Adrenal gland (tissue), 12 donors: Measurements from ENCODE around the gene PSORS1C1. TPM values are rescaled to one million over a fixed set of nuclear protein-coding genes. Genes with fewer than 3 reads are reported as not detected.

Source experiments
- DNase-seq, 7 donors: peaks; one replicate each; pipeline ENCODE4 v3.0.0-alpha.2; 2019 to 2020
- H3K27ac ChIP-seq, 5 donors: fragments of 200-600 bp; sonication (generic) in 4 of 5; 1 replicate in 3 of 5; 2 replicates in 2 of 5; pipeline versions ENCODE4 v1.5.1 to v1.8.0; 2016 to 2020; ENCODE audit warnings: mild to moderate bottlenecking in 1 of 5
- H3K27me3 ChIP-seq: fragments of 200-600 bp; 2 replicates; pipeline ENCODE4 v1.8.0; 2021
- H3K36me3 ChIP-seq, 2 donors: fragments of 200-600 bp; replicated peaks in 1 of 2; 1 replicate in 1 of 2; 2 replicates in 1 of 2; pipeline versions ENCODE4 v1.5.1 to v1.8.0; 2018 to 2022
- H3K4me1 ChIP-seq, 2 donors: fragments of 200-600 bp; replicated peaks in 1 of 2; 1 replicate in 1 of 2; 2 replicates in 1 of 2; pipeline versions ENCODE4 v1.5.1 to v1.8.0; 2018 to 2021
- H3K4me3 ChIP-seq, 4 donors: fragments of 200-600 bp; sonication (generic) in 3 of 4; one replicate each; pipeline ENCODE4 v1.5.1; 2016 to 2018
- H3K9me3 ChIP-seq, 3 donors: fragments of 200-600 bp; sonication (generic) in 1 of 3; replicated peaks in 1 of 3; 1 replicate in 2 of 3; 2 replicates in 1 of 3; pipeline versions ENCODE4 v1.5.1 to v1.8.0; 2016 to 2021
- POLR2A ChIP-seq, 2 donors: fragments of 450-650 bp; IDR thresholded peaks; one replicate each; pipeline ENCODE4 v1.6.1; 2017; ENCODE audit warnings: antibody characterized with exemption in 2 of 2, mild to moderate bottlenecking in 2 of 2, moderate library complexity in 1 of 2
- WGBS, 4 donors: extraction: QIAGEN DNeasy Blood & Tissue Kit in 2 of 4; methylation state at CpG; one replicate each; pipeline versions ENCODE4 v1.1.5 to v1.1.7; 2013 to 2017; 5-methylcytosine and 5-hydroxymethylcytosine counted together
- intact Hi-C, 2 donors: fragments of 100-400 bp; cut with DNase I; formaldehyde crosslinking; loops; one replicate each; pipeline versions ENCODE4 v1.14.1 to v1.15.0; 2022 to 2023
- polyA plus RNA-seq, 3 donors: library from polyadenylated mRNA; stranded (reverse); fragments of 200-250 nt in 2 of 3; fragments of 350-450 nt in 1 of 3; fragmentation: Illumina TruSeq in 1 of 3; extraction: RNeasy Lipid Tissue Mini Kit (QIAGEN cat#74804) in 1 of 3; gene quantifications; one replicate each; pipeline ENCODE4 v1.2.3, GENCODE V29; 2013 to 2014
- total RNA-seq, 9 donors: library from RNA; depleted of rRNA in 4 of 9; stranded (reverse); fragments of >200 nt in 4 of 9; fragments of 120-200 nt in 1 of 9; fragmentation: NEBNext Ultra II Directional in 1 of 9; extraction: Animal tissue kit (Norgen Biotek cat#: 25700) in 1 of 9; gene quantifications; one replicate each; pipeline versions ENCODE4 v1.1.0 to v1.2.4, GENCODE V29; 2013 to 2023
- TF ChIP-seq, protein P1 (sequence below), 6 experiments: fragments of 450-650 bp in 4 of 6; fragments of 200-600 bp in 2 of 6; sonication (generic) in 1 of 6; IDR thresholded peaks; 1 replicate in 5 of 6; 2 replicates in 1 of 6; pipeline versions ENCODE4 v1.5.1 to v1.8.0; 2016 to 2021; ENCODE audit warnings: antibody characterized with exemption in 6 of 6, mild to moderate bottlenecking in 2 of 6, moderate library complexity in 1 of 6
- donor health status: healthy with polysubstance abuse.
- donor health status: Bipolar disorder and iron deficiency.
- donor health status: DM: yes; HTN: yes; CAD: no.
- donor health status: DM: no; HTN: no; CAD: no.
- donor health status: DM: no; HTN: no; CAD: no.
- donor health status: DM: yes; HTN: yes; CAD: no.

PSORS1C1 gene
- total and polyA plus RNA-seq, 12 donors, result 0.06 to 5.1 (median 0.61) TPM

DNA sequence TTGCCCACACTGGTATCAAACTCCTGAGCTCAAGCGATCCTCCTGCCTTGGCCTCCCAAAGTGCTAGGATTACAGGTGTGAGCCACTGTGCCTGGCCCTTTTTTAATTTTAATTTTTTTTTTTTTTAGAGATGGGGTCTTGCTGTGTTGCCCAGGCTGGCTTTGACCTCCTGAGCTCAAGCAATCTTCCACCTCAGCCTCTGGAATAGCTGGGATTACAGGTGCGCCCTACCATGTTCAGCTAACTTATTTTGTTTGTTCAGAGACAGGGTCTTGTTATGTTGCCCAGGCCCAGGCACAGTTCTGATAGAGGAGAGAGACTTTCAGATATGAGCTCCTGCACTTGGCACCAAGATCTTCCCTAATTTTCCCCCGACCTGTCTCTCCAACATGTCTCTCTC, 16.2 kb downstream of the PSORS1C1 start:
- Histone ChIP-seq H3K36me3 (no peaks in the 10 kb centered on the region), H3K4me1 (no peaks in the 10 kb centered on the region), H3K9me3 (no peaks in the 10 kb centered on the region), H3K27me3 (no peaks in the 10 kb centered on the region), H3K4me3 (no peak overlapping the region), H3K27ac (no peak overlapping the region)
- no peak for DNase-seq
- WGBS, 4 donors, result 86 to 92% (median 88%) methylated on average over 3 of the region's 3 CpGs
- intact Hi-C loops, result no loop called here
- no peak for TF ChIP-seq POLR2A (IDR thresholded peaks at IDR 0.05)
- TF ChIP-seq, protein P1, sequence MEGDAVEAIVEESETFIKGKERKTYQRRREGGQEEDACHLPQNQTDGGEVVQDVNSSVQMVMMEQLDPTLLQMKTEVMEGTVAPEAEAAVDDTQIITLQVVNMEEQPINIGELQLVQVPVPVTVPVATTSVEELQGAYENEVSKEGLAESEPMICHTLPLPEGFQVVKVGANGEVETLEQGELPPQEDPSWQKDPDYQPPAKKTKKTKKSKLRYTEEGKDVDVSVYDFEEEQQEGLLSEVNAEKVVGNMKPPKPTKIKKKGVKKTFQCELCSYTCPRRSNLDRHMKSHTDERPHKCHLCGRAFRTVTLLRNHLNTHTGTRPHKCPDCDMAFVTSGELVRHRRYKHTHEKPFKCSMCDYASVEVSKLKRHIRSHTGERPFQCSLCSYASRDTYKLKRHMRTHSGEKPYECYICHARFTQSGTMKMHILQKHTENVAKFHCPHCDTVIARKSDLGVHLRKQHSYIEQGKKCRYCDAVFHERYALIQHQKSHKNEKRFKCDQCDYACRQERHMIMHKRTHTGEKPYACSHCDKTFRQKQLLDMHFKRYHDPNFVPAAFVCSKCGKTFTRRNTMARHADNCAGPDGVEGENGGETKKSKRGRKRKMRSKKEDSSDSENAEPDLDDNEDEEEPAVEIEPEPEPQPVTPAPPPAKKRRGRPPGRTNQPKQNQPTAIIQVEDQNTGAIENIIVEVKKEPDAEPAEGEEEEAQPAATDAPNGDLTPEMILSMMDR (IDR thresholded peaks at IDR 0.05), result no peak

DNA sequence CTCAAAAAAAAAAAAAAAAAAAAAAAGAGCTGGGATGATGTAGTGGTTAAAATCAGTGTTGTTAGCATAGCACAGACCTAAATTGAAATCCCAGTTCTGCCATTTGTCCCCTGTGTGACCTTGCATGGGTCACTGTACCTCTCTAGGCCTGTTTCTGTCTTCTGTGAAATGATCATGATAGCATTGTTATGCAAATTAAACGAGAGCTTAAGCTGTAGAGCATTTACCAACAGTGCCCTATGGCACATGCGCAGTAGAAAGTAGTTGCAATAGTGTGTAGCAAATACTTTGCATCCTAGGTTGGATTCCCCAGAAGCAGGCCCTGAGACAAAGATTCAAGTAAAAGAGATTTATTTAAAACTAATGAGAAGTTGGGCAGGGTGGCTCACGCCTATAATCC, 17.0 kb downstream of the PSORS1C1 start:
- WGBS, 4 donors, result 70 to 89% (median 80%) methylated on average over 3 of the region's 3 CpGs
- DNase-seq, result no peak
- no peaks in the 10 kb centered on the region for H3K27me3 ChIP-seq
- TF ChIP-seq POLR2A (IDR thresholded peaks at IDR 0.05), result no peak
- TF ChIP-seq, protein P1 (IDR thresholded peaks at IDR 0.05), result no peak
- H3K9me3 ChIP-seq, result no peaks in the 10 kb centered on the region
- H3K27ac ChIP-seq, result no peak overlapping the region
- no peaks in the 10 kb centered on the region for H3K4me1 ChIP-seq
- intact Hi-C loops, result no loop called here
- H3K4me3 ChIP-seq, result no peak overlapping the region
- no peaks in the 10 kb centered on the region for H3K36me3 ChIP-seq

GRCh38 chr6:31132806-31133205, 18.2 kb downstream of the PSORS1C1 start:
- Histone ChIP-seq H3K27ac (no peak overlapping the region), H3K36me3 (no peaks in the 10 kb centered on the region), H3K27me3 (no peaks in the 10 kb centered on the region), H3K4me1 (peaks cover 0 to 4% of the 10 kb centered on the region in 2 donors), H3K9me3 (no peaks in the 10 kb centered on the region), H3K4me3 (no peak overlapping the region)
- intact Hi-C loops, result no loop called here
- DNase-seq, result no peak
- 58 to 75% (median 67%) methylated on average over 6 of the region's 6 CpGs for whole genome bisulfite sequencing, 4 donors
- TF ChIP-seq, protein P1 (IDR thresholded peaks at IDR 0.05), result no peak
- no peak for TF ChIP-seq POLR2A (IDR thresholded peaks at IDR 0.05)

DNA sequence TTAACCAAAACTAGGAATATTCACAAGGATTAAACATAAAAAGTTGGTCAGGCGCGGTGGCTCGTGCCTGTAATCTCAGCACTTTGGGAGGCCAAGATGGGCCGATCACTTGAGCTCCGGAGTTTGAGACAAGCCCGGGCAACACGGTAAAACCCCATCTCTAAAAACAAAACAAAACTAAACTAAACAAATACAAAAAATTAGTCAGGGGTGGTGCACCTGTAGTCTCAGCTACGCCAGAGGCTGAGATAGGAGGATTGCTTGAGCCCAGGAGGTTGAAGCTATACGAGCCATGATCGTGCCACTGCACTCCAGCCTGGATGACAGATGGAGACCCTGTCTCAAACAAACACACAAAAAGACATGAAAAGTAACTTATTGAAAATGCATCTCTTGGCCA, 21.1 kb downstream of the PSORS1C1 start:
- H3K27me3 ChIP-seq, result no peaks in the 10 kb centered on the region
- 84 to 97% (median 86%) methylated on average over 10 of the region's 10 CpGs for WGBS, 4 donors
- no peaks in the 10 kb centered on the region for H3K9me3 ChIP-seq
- H3K4me3 ChIP-seq, result no peak overlapping the region
- intact Hi-C loops, result loop anchor here (5.0 kb wide), 3 partner anchors 57 to 242 kb away; no protein-coding TSS in a partner anchor
- TF ChIP-seq, protein P1 (IDR thresholded peaks at IDR 0.05), result no peak
- TF ChIP-seq POLR2A (IDR thresholded peaks at IDR 0.05), result no peak
- peaks cover 0 to 4% of the 10 kb centered on the region in 2 donors for H3K4me1 ChIP-seq
- no peaks in the 10 kb centered on the region for H3K36me3 ChIP-seq
- H3K27ac ChIP-seq, result no peak overlapping the region
- no peak for DNase-seq
